Adrenal gland (tissue), 5 donors: ENCODE results near the gene MTAP.

Experiments
- CTCF ChIP-seq, 6 experiments: fragments of 450-650 bp in 4 of 6; fragments of 200-600 bp in 2 of 6; sonication (generic) in 1 of 6; IDR thresholded peaks; 1 replicate in 5 of 6; 2 replicates in 1 of 6; pipeline versions ENCODE4 v1.5.1 to v1.8.0; 2016 to 2021; ENCODE audit warnings: antibody characterized with exemption in 6 of 6, mild to moderate bottlenecking in 2 of 6, moderate library complexity in 1 of 6
- POLR2A ChIP-seq, 2 donors: fragments of 450-650 bp; IDR thresholded peaks; one replicate each; pipeline ENCODE4 v1.6.1; 2017; ENCODE audit warnings: antibody characterized with exemption in 2 of 2, mild to moderate bottlenecking in 2 of 2, moderate library complexity in 1 of 2
- donor health status: DM: no; HTN: no; CAD: no.

DNA sequence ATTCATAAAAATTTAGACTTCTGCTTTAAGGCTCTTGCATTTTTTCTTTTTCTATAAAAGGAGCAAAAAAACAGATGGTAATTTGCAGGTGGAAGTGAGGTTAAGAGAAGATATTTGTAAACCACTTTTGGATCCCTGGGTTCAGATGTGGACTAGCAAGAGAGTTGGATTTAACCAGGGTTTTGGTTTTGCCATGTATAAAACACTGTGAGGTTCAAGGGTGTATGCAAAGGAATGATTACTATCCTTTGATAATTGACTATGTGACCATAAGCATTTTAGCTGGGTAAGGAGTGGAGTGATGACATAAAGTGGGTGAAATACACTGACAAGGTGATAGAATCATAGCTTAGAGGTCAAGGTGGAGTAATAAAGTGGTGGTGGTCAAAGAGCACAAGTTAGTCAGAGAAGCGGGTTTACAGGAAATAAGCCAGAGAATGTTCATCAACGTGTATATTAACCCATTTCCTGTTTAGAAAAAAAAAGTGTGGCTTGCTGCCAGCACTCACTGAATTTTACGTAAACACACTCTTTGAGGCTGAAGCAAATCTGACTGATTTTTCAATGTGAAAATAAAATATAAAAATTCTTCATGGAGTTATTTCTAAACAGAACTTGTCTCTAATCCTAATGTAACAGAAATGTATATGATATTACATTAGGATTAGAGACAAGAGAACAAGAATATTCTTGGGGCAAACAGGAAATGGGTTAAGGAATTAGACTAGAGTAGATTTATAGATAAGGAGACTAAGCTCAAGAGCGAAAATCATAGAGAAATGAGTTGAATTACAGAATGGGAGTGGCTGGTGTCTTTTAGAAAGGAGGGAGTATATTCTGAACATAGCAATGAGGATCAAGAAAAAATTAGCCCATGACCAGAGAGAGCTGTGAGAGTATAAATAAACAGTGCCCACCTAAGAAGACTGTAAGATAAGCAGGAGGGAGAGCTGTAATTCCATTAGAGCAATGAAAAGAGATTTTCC is 117.2 kb downstream of the MTAP start:
- no peak for TF ChIP-seq POLR2A (IDR thresholded peaks at IDR 0.05)
- TF ChIP-seq CTCF (IDR thresholded peaks at IDR 0.05): no peak
